Sigmoid colon (tissue), 7 donors: ENCODE data around the gene P4HTM. TPM values are rescaled to one million over a fixed set of nuclear protein-coding genes. Genes with fewer than 3 reads are reported as not detected.

ENCODE experiments used
- DNase-seq: peaks from one replicate; pipeline ENCODE4 v3.0.0-alpha.2; 2019
- H3K27ac ChIP-seq, 4 donors: fragments of 200-600 bp; sonication (generic); one replicate each; pipeline ENCODE4 v1.5.1; 2016 to 2019; ENCODE audit warnings: mild to moderate bottlenecking in 1 of 4
- H3K27me3 ChIP-seq, 3 donors: fragments of 200-600 bp; sonication (generic); one replicate each; pipeline ENCODE4 v1.5.1; 2019; ENCODE audit warnings: mild to moderate bottlenecking in 1 of 3
- H3K36me3 ChIP-seq, 4 donors: fragments of 200-600 bp; sonication (generic); one replicate each; pipeline ENCODE4 v1.5.1; 2016 to 2019
- H3K4me1 ChIP-seq, 4 donors: fragments of 200-600 bp; sonication (generic); one replicate each; pipeline ENCODE4 v1.5.1; 2017 to 2019
- H3K4me3 ChIP-seq, 4 donors: fragments of 200-600 bp; sonication (generic); one replicate each; pipeline ENCODE4 v1.5.1; 2017 to 2019; ENCODE audit warnings: mild to moderate bottlenecking in 2 of 4, moderate library complexity in 1 of 4
- H3K9me3 ChIP-seq, 4 donors: fragments of 200-600 bp in 3 of 4; sonication (generic) in 3 of 4; one replicate each; pipeline versions ENCODE4 v1.5.1 to v1.6.1; 2013 to 2019
- CTCF ChIP-seq, 4 experiments: fragments of 450-650 bp in 3 of 4; fragments of 200-600 bp in 1 of 4; IDR thresholded peaks; one replicate each; pipeline ENCODE4 v1.5.1; 2016 to 2019; ENCODE audit warnings: antibody characterized with exemption in 4 of 4, mild to moderate bottlenecking in 3 of 4, moderate library complexity in 2 of 4
- EP300 ChIP-seq, 4 donors: sonication (generic); formaldehyde crosslinking; IDR thresholded peaks; one replicate each; pipeline ENCODE4 v1.6.1; 2017; ENCODE audit warnings: antibody characterized with exemption in 4 of 4
- POLR2A ChIP-seq, 2 donors: fragments of 450-650 bp; IDR thresholded peaks; one replicate each; pipeline ENCODE4 v1.6.1; 2016; ENCODE audit warnings: antibody characterized with exemption in 2 of 2, mild to moderate bottlenecking in 2 of 2, moderate library complexity in 2 of 2
- POLR2AphosphoS5 ChIP-seq, 4 donors: sonication (generic); formaldehyde crosslinking; IDR thresholded peaks; one replicate each; pipeline ENCODE4 v1.6.1; 2017; ENCODE audit warnings: antibody characterized with exemption in 4 of 4
- WGBS, 2 donors: extraction: QIAGEN DNeasy Blood & Tissue Kit; methylation state at CpG; one replicate each; pipeline ENCODE4 v1.1.7; 2013; 5-methylcytosine and 5-hydroxymethylcytosine counted together
- intact Hi-C: fragments of 100-400 bp; cut with DNase I; formaldehyde crosslinking; loops from one replicate; pipeline ENCODE4 v1.15.1; 2023
- polyA plus RNA-seq, 3 donors: library from polyadenylated mRNA; stranded (reverse); fragments of 200-250 nt; gene quantifications; one replicate each; pipeline ENCODE4 v1.2.3, GENCODE V29; 2013
- total RNA-seq, 4 donors: library from RNA; depleted of rRNA; stranded (reverse); fragments of >200 nt; gene quantifications; one replicate each; pipeline ENCODE4 v1.1.0, GENCODE V29; 2016
- donor health status: healthy with polysubstance abuse.
- donor health status: Bipolar disorder and iron deficiency.
- donor health status: healthy.

P4HTM gene
- total and polyA plus RNA-seq, 7 donors = 5.4 to 41.3 (median 30.9) TPM

GRCh38 chr3:49015765-49016164 lies 25.7 kb downstream of the P4HTM start:
- H3K27ac ChIP-seq = no peak overlapping the region
- peaks cover 0 to 53% (median 44%) of the 10 kb centered on the region in 4 donors for H3K4me1 ChIP-seq

GRCh38 chr3:49016414-49017228 lies 26.6 kb downstream of the P4HTM start:
- Histone ChIP-seq H3K27me3 (no peaks in the 10 kb centered on the region), H3K4me3 (no peak overlapping the region), H3K36me3 (peaks cover 0 to 48% (median 34%) of the 10 kb centered on the region in 4 donors), H3K9me3 (no peaks in the 10 kb centered on the region), H3K27ac (no peak overlapping the region), H3K4me1 (peaks cover 0 to 56% (median 44%) of the 10 kb centered on the region in 4 donors)
- intact Hi-C loops = no loop called here
- no peak for DNase-seq
- TF ChIP-seq POLR2AphosphoS5 (IDR thresholded peaks at IDR 0.05) = peak in 1 of 4 donors; percentile 2
- TF ChIP-seq POLR2A (IDR thresholded peaks at IDR 0.05) = no peak
- WGBS, 2 donors = 84 to 86% methylated on average over 6 of the region's 6 CpGs

More at GRCh38 chr3:49015765-49016164, 25.7 kb downstream of the P4HTM start:
- TF ChIP-seq EP300 (IDR thresholded peaks at IDR 0.05) (no peak), CTCF (IDR thresholded peaks at IDR 0.05) (no peak), POLR2AphosphoS5 (IDR thresholded peaks at IDR 0.05) (no peak), POLR2A (IDR thresholded peaks at IDR 0.05) (no peak)
- 85 to 90% methylated on average over 6 of the region's 6 CpGs for WGBS, 2 donors
- H3K4me3 ChIP-seq = no peak overlapping the region
- DNase-seq = no peak
- peaks cover 0 to 53% (median 34%) of the 10 kb centered on the region in 4 donors for H3K36me3 ChIP-seq
- no peaks in the 10 kb centered on the region for H3K27me3 ChIP-seq
- no peaks in the 10 kb centered on the region for H3K9me3 ChIP-seq
- intact Hi-C loops = no loop called here

- DNase-seq = peak; percentile 69
- Histone ChIP-seq H3K27ac (peak overlapping the region; percentile 76 to 83 (median 82)), H3K27me3 (no peaks in the 10 kb centered on the region), H3K9me3 (no peaks in the 10 kb centered on the region), H3K4me1 (peaks cover 0 to 50% (median 38%) of the 10 kb centered on the region in 4 donors), H3K4me3 (peak overlapping the region; percentile 72 to 81 (median 74)), H3K36me3 (peaks cover 0 to 40% (median 33%) of the 10 kb centered on the region in 4 donors)
- intact Hi-C loops = no loop called here
- WGBS, 2 donors = 5 to 9% methylated on average over 23 of the region's 23 CpGs
- no peak for TF ChIP-seq POLR2A (IDR thresholded peaks at IDR 0.05)
- peak in 2 of 4 donors; percentile 30 to 48 for TF ChIP-seq POLR2AphosphoS5 (IDR thresholded peaks at IDR 0.05)
Measured at GRCh38 chr3:49017229-49017970, 27.4 kb downstream of the P4HTM start.

GRCh38 chr3:49017971-49018706 lies 28.1 kb downstream of the P4HTM start, which contains the start of gene DALRD3:
Gene DALRD3 (minus strand): TSS chr3:49018580. CDS start chr3:49018564, 16 bp downstream.
- H3K4me3 ChIP-seq = peak within 1 kb of the TSS; percentile 72 to 81 (median 74)
- 0% methylated on average over 85 of the region's 85 CpGs for WGBS, 2 donors
- H3K4me1 ChIP-seq = peaks cover 0 to 50% (median 40%) of the 10 kb centered on the region in 4 donors
- no peaks in the 10 kb centered on the region for H3K9me3 ChIP-seq
- TF ChIP-seq CTCF (IDR thresholded peaks at IDR 0.05) (no peak), POLR2AphosphoS5 (IDR thresholded peaks at IDR 0.05) (peak; percentile 44 to 75 (median 62)), EP300 (IDR thresholded peaks at IDR 0.05) (no peak), POLR2A (IDR thresholded peaks at IDR 0.05) (peak; percentile 51 to 62)
- H3K27ac ChIP-seq = peak within 1 kb of the TSS; percentile 76 to 100 (median 82)
- peak; percentile 81 for DNase-seq
- peaks cover 0 to 35% (median 29%) of the 10 kb centered on the region in 4 donors for H3K36me3 ChIP-seq
- no peaks in the 10 kb centered on the region for H3K27me3 ChIP-seq
- intact Hi-C loops = no loop called here

- peak overlapping the region; percentile 76 to 83 (median 82) for H3K27ac ChIP-seq
- peak overlapping the region; percentile 72 to 81 (median 74) for H3K4me3 ChIP-seq
- WGBS, 2 donors = 1 to 2% methylated on average over 18 of the region's 18 CpGs
- TF ChIP-seq CTCF (IDR thresholded peaks at IDR 0.05) = no peak
- TF ChIP-seq EP300 (IDR thresholded peaks at IDR 0.05) = no peak
- no peak for TF ChIP-seq POLR2AphosphoS5 (IDR thresholded peaks at IDR 0.05)
- TF ChIP-seq POLR2A (IDR thresholded peaks at IDR 0.05) = no peak
- H3K36me3 ChIP-seq = peaks cover 0 to 36% (median 28%) of the 10 kb centered on the region in 4 donors
- no peaks in the 10 kb centered on the region for H3K9me3 ChIP-seq
- H3K27me3 ChIP-seq = no peaks in the 10 kb centered on the region
- DNase-seq = no peak
- intact Hi-C loops = no loop called here
- peaks cover 0 to 52% (median 43%) of the 10 kb centered on the region in 4 donors for H3K4me1 ChIP-seq
Measured at GRCh38 chr3:49018707-49019006, 28.6 kb downstream of the P4HTM start.
